Mesenchymal stem cell (in vitro differentiated cells and primary cell): ENCODE results near the gene CCDC127.

Experiments used
- DNase-seq: peaks from one replicate; pipeline ENCODE4 v3.0.0-alpha.2; 2013
- H2AFZ ChIP-seq: one replicate; pipeline ENCODE4 v1.6.1; 2013; ENCODE audit warnings: low read depth, mild to moderate bottlenecking, control low read depth, inconsistent platforms, low read length, moderate library complexity
- H2AK5ac ChIP-seq: 2 replicates; pipeline ENCODE4 v1.6.1; 2013; ENCODE audit warnings: low read length, moderate library complexity, mild to moderate bottlenecking, inconsistent platforms; ENCODE audit not compliant: severe bottlenecking
- H2BK120ac ChIP-seq: one replicate; pipeline ENCODE4 v1.6.1; 2013; ENCODE audit warnings: low read depth, mild to moderate bottlenecking, inconsistent platforms, low read length, moderate library complexity
- H2BK12ac ChIP-seq, 2 experiments: one replicate each; pipeline ENCODE4 v1.6.1; 2013; ENCODE audit warnings: inconsistent platforms in 2 of 2, low read length in 2 of 2, mild to moderate bottlenecking in 2 of 2, moderate library complexity in 2 of 2, control low read depth in 1 of 2
- H2BK15ac ChIP-seq: one replicate; pipeline ENCODE4 v1.6.1; 2013; ENCODE audit warnings: mild to moderate bottlenecking, low read depth, inconsistent platforms; ENCODE audit not compliant: poor library complexity, severe bottlenecking
- H2BK5ac ChIP-seq: 2 replicates; pipeline ENCODE4 v1.6.1; 2013; ENCODE audit warnings: low read depth, mild to moderate bottlenecking, low read length, control low read depth, inconsistent platforms; ENCODE audit not compliant: poor library complexity, severe bottlenecking
- H3K14ac ChIP-seq, 2 experiments: one replicate each; pipeline ENCODE4 v1.6.1; 2013; ENCODE audit warnings: inconsistent platforms in 2 of 2, low read length in 2 of 2, control low read depth in 1 of 2, mild to moderate bottlenecking in 1 of 2, moderate library complexity in 1 of 2
- H3K18ac ChIP-seq, 2 experiments: one replicate each; pipeline ENCODE4 v1.6.1; 2013; ENCODE audit warnings: inconsistent platforms in 2 of 2, low read length in 2 of 2, control low read depth in 1 of 2, low read depth in 1 of 2, mild to moderate bottlenecking in 1 of 2
- H3K23ac ChIP-seq, 2 experiments: one replicate each; pipeline ENCODE4 v1.6.1; 2013; ENCODE audit warnings: inconsistent platforms in 2 of 2, low read length in 2 of 2, mild to moderate bottlenecking in 2 of 2, moderate library complexity in 2 of 2, control low read depth in 1 of 2
- H3K27ac ChIP-seq: 2 replicates; pipeline ENCODE4 v1.5.1; 2013; ENCODE audit warnings: mild to moderate bottlenecking, moderate library complexity, low read length, control low read depth, inconsistent platforms; ENCODE audit not compliant: poor library complexity, severe bottlenecking
- H3K27me3 ChIP-seq, 2 experiments: 2 replicates each; pipeline versions ENCODE4 v1.6.1 to v1.7.0; 2013; ENCODE audit warnings: low read length in 2 of 2, mild to moderate bottlenecking in 2 of 2, moderate library complexity in 2 of 2, control low read depth in 1 of 2, inconsistent platforms in 1 of 2; ENCODE audit not compliant: control insufficient read depth in 1 of 2, insufficient read depth in 1 of 2
- H3K36me3 ChIP-seq, 2 experiments: 2 replicates each; pipeline versions ENCODE4 v1.6.1 to v1.7.0; 2013; ENCODE audit warnings: low read length in 2 of 2, control low read depth in 1 of 2, inconsistent platforms in 1 of 2, low read depth in 1 of 2, mild to moderate bottlenecking in 1 of 2; ENCODE audit not compliant: insufficient read depth in 2 of 2, control insufficient read depth in 1 of 2
- H3K4ac ChIP-seq, 2 experiments: one replicate each; pipeline ENCODE4 v1.6.1; 2013; ENCODE audit warnings: inconsistent platforms in 2 of 2, low read length in 2 of 2, mild to moderate bottlenecking in 2 of 2, moderate library complexity in 2 of 2, control low read depth in 1 of 2, low read depth in 1 of 2
- H3K4me1 ChIP-seq: 2 replicates; pipeline ENCODE4 v1.6.1; 2013; ENCODE audit warnings: low read depth, low read length, control low read depth; ENCODE audit not compliant: control insufficient read depth, insufficient read depth
- H3K4me2 ChIP-seq: 2 replicates; pipeline ENCODE4 v1.6.1; 2013; ENCODE audit warnings: low read length, mild to moderate bottlenecking, inconsistent platforms; ENCODE audit not compliant: poor library complexity, severe bottlenecking
- H3K4me3 ChIP-seq, 2 experiments: 2 replicates each; pipeline versions ENCODE4 v1.5.1 to v1.7.0; 2013; ENCODE audit warnings: low read length in 2 of 2, mild to moderate bottlenecking in 2 of 2, control low read depth in 1 of 2, low read depth in 1 of 2; ENCODE audit not compliant: insufficient read depth in 1 of 2
- H3K79me1 ChIP-seq: replicated peaks from 2 replicates; pipeline ENCODE4 v1.6.1; 2013; ENCODE audit warnings: mild to moderate bottlenecking, control low read depth, low read length, inconsistent platforms; ENCODE audit not compliant: poor library complexity, severe bottlenecking
- H3K9ac ChIP-seq: 2 replicates; pipeline ENCODE4 v1.7.0; 2013; ENCODE audit warnings: mild to moderate bottlenecking, low read length, moderate library complexity
- H3K9me3 ChIP-seq: 2 replicates; pipeline ENCODE4 v1.7.0; 2013; ENCODE audit warnings: mild to moderate bottlenecking, low read length; ENCODE audit not compliant: control insufficient read depth
- H4K8ac ChIP-seq: one replicate; pipeline ENCODE4 v1.6.1; 2013; ENCODE audit warnings: inconsistent platforms, mild to moderate bottlenecking, low read length, moderate library complexity
- H4K91ac ChIP-seq: one replicate; pipeline ENCODE4 v1.6.1; 2013; ENCODE audit warnings: mild to moderate bottlenecking, low read length, inconsistent platforms
- WGBS: methylation state at CpG from one replicate; pipeline ENCODE4 v1.1.7; 2013; ENCODE audit warnings: mixed read lengths; 5-methylcytosine and 5-hydroxymethylcytosine counted together

CCDC127 gene

GRCh38 chr5:147751-148150 is 70.2 kb downstream of the CCDC127 start:
- H3K4ac ChIP-seq: no peak overlapping the region
- H3K18ac ChIP-seq: no peak overlapping the region
- DNase-seq: no peak
- H3K27me3 ChIP-seq: peaks cover 8 to 21% of the 10 kb centered on the region in 2 experiments
- no peak overlapping the region for H2AFZ ChIP-seq
- 100% methylated on average over 1 of the region's 1 CpG for WGBS
- no peaks in the 10 kb centered on the region for H3K36me3 ChIP-seq
- peaks cover 31% of the 10 kb centered on the region for H3K9me3 ChIP-seq
- H4K91ac ChIP-seq: no peak overlapping the region
- no peak overlapping the region for H2BK120ac ChIP-seq
- H3K4me3 ChIP-seq: no peak overlapping the region
- H2BK12ac ChIP-seq: no peak overlapping the region
- no peak overlapping the region for H3K27ac ChIP-seq
- no peak overlapping the region for H2BK15ac ChIP-seq
- no peak overlapping the region for H2AK5ac ChIP-seq
- H3K4me1 ChIP-seq: no peaks in the 10 kb centered on the region
- no peak overlapping the region for H3K4me2 ChIP-seq
- no peak overlapping the region for H3K9ac ChIP-seq
- no peak overlapping the region for H3K23ac ChIP-seq
- no peak overlapping the region for H2BK5ac ChIP-seq
- H4K8ac ChIP-seq: no peak overlapping the region
- H3K14ac ChIP-seq: no peak overlapping the region
- H3K79me1 ChIP-seq: no peaks in the 10 kb centered on the region
